ENCODE data around the gene COL26A1. TPM values are rescaled to one million over a fixed set of nuclear protein-coding genes. Genes with fewer than 3 reads are reported as not detected.

The COL26A1 gene
- polyA plus RNA-seq, 1 donor from 2014 or later = 36.6 TPM

DNA sequence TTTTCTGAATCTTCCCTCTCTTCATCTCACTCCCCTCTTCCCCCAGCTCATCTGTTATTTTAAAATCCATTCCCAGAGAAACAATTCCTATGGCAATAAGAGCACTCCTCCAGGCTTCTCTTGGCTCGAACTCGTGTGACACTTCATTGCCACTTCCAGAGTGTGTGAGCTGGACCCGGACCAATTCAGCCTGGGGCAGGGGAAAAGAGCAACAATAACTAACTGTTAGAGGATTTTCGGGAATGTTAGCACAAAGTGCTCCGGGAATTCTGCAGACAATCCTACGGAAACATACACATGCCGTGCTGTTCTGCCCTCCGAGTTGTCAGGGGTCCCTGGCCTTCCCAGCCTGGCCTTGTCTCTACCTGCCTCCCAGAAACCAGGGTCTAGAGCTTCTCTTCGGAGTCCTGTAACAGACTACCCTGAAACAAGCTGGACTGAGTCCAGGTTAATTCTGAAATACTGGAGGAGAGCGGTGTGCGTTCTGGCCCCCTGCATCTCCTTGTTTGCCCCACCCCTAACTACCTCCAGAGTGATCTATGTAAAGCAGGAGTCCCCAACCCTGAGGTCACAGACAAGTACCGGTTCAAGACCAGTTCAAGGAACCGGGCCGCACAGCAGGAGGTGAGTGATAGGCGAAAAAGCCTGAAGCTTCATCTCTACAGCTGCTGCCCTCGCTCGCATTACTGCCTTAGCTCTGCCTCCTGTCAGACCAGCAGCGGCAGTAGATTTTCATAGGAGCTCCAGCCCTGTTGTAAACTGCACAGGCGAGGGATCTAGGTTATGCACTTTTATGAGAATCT is 11.3 kb downstream of the COL26A1 start:
- Histone ChIP-seq H3K79me2 (replicated peaks; ENCODE audit: insufficient read depth, low read length) (no peaks in the 10 kb centered on the region), H3K27me3 (ENCODE audit: insufficient read depth, low read depth, low read length) (no peaks in the 10 kb centered on the region), H3K27ac (ENCODE audit: low read length) (no peak overlapping the region), H3K9ac (ENCODE audit: low read length) (no peak overlapping the region), H3K36me3 (ENCODE audit: insufficient read depth, low read length) (no peaks in the 10 kb centered on the region), H2AFZ (ENCODE audit: low read depth, low read length) (no peak overlapping the region), H3K4me2 (ENCODE audit: low read length) (no peak overlapping the region), H3K4me3 (ENCODE audit: low read length) (no peak overlapping the region), H4K20me1 (ENCODE audit: insufficient read depth) (no peaks in the 10 kb centered on the region), H3K9me3 (ENCODE audit: low read length) (no peaks in the 10 kb centered on the region), H3K9me2 (ENCODE audit: insufficient read depth, low read length) (no peaks in the 10 kb centered on the region), H3F3A (ENCODE audit: insufficient read depth, low read length, poor library complexity, severe bottlenecking) (no peaks in the 10 kb centered on the region)
- TF ChIP-seq TAF1 (IDR thresholded peaks at IDR 0.05; ENCODE audit: low read depth) = no peak

- Histone ChIP-seq H3K4me3 (ENCODE audit: low read length) (no peak overlapping the region), H3K9ac (ENCODE audit: low read length) (no peak overlapping the region), H3K27ac (ENCODE audit: low read length) (no peak overlapping the region), H3K9me2 (ENCODE audit: insufficient read depth, low read length) (no peaks in the 10 kb centered on the region), H4K20me1 (ENCODE audit: insufficient read depth) (no peaks in the 10 kb centered on the region), H3K27me3 (ENCODE audit: insufficient read depth, low read depth, low read length) (no peaks in the 10 kb centered on the region), H3K79me2 (replicated peaks; ENCODE audit: insufficient read depth, low read length) (no peaks in the 10 kb centered on the region), H3K9me3 (ENCODE audit: low read length) (no peaks in the 10 kb centered on the region), H3K36me3 (ENCODE audit: insufficient read depth, low read length) (no peaks in the 10 kb centered on the region), H3K4me2 (ENCODE audit: low read length) (no peak overlapping the region), H2AFZ (ENCODE audit: low read depth, low read length) (no peak overlapping the region), H3F3A (ENCODE audit: insufficient read depth, low read length, poor library complexity, severe bottlenecking) (no peaks in the 10 kb centered on the region)
- no peak for TF ChIP-seq SMC3 (conservative IDR thresholded peaks at IDR 0.05; ENCODE audit: poor library complexity)
- no peak for TF ChIP-seq MXI1 (conservative IDR thresholded peaks at IDR 0.05; ENCODE audit: poor library complexity, severe bottlenecking)
Observed at GRCh38 chr7:101374990-101375389, 12.3 kb downstream of the COL26A1 start.

DNA sequence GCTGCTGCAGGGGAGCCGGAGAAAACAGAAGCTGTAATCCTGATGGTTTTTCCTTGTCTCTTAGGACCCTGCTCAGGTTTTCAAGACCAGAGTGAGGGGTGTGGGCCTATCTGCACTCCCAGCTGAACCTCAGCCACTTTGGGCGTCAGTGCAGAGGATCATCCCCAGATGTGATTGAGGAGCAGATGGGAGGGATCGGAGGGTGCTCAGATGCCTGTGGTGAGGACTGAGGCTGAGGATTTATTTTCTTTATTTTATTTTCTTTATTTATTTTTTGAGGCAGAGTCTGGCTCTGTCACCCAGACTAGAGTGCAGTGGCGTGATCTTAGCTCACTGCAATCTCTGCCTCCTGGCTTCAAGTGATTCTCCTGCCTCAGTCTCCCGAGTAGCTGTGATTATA is 13.9 kb downstream of the COL26A1 start:
- H3K27me3 ChIP-seq (ENCODE audit: insufficient read depth, low read depth, low read length) = no peaks in the 10 kb centered on the region
- no peaks in the 10 kb centered on the region for H3F3A ChIP-seq (ENCODE audit: insufficient read depth, low read length, poor library complexity, severe bottlenecking)
- no peak overlapping the region for H2AFZ ChIP-seq (ENCODE audit: low read depth, low read length)
- H3K36me3 ChIP-seq (ENCODE audit: insufficient read depth, low read length) = no peaks in the 10 kb centered on the region
- TF ChIP-seq REST (IDR thresholded peaks at IDR 0.05; ENCODE audit: borderline replicate concordance) = no peak
- no peak for TF ChIP-seq POLR2AphosphoS5 (IDR thresholded peaks at IDR 0.05)
- TF ChIP-seq, protein P1, sequence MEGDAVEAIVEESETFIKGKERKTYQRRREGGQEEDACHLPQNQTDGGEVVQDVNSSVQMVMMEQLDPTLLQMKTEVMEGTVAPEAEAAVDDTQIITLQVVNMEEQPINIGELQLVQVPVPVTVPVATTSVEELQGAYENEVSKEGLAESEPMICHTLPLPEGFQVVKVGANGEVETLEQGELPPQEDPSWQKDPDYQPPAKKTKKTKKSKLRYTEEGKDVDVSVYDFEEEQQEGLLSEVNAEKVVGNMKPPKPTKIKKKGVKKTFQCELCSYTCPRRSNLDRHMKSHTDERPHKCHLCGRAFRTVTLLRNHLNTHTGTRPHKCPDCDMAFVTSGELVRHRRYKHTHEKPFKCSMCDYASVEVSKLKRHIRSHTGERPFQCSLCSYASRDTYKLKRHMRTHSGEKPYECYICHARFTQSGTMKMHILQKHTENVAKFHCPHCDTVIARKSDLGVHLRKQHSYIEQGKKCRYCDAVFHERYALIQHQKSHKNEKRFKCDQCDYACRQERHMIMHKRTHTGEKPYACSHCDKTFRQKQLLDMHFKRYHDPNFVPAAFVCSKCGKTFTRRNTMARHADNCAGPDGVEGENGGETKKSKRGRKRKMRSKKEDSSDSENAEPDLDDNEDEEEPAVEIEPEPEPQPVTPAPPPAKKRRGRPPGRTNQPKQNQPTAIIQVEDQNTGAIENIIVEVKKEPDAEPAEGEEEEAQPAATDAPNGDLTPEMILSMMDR (IDR thresholded peaks at IDR 0.05; ENCODE audit: poor library complexity, severe bottlenecking) = no peak
- TF ChIP-seq MXI1 (conservative IDR thresholded peaks at IDR 0.05; ENCODE audit: poor library complexity, severe bottlenecking) = no peak
- no peak for TF ChIP-seq RAD21 (conservative IDR thresholded peaks at IDR 0.05)
- TF ChIP-seq EZH2 (IDR thresholded peaks at IDR 0.05; ENCODE audit: borderline replicate concordance, insufficient read depth, low read length, poor library complexity, severe bottlenecking) = no peak
- no peak for TF ChIP-seq EP300 (conservative IDR thresholded peaks at IDR 0.05; ENCODE audit: poor library complexity, severe bottlenecking)
- TF ChIP-seq TAF1 (IDR thresholded peaks at IDR 0.05; ENCODE audit: low read depth) = no peak
- TF ChIP-seq SMC3 (conservative IDR thresholded peaks at IDR 0.05; ENCODE audit: poor library complexity) = no peak
- H3K9ac ChIP-seq (ENCODE audit: low read length) = no peak overlapping the region
- no peaks in the 10 kb centered on the region for H3K79me2 ChIP-seq (replicated peaks; ENCODE audit: insufficient read depth, low read length)
- no peak overlapping the region for H3K27ac ChIP-seq (ENCODE audit: low read length)
- H4K20me1 ChIP-seq (ENCODE audit: insufficient read depth) = no peaks in the 10 kb centered on the region
- no peak overlapping the region for H3K4me3 ChIP-seq (ENCODE audit: low read length)
- H3K4me2 ChIP-seq (ENCODE audit: low read length) = no peak overlapping the region
- no peaks in the 10 kb centered on the region for H3K9me3 ChIP-seq (ENCODE audit: low read length)
- H3K9me2 ChIP-seq (ENCODE audit: insufficient read depth, low read length) = no peaks in the 10 kb centered on the region

All from neural cell (in vitro differentiated cells).